ENCODE data around the gene ELFN1.

ELFN1 gene

GRCh38 chr7:1669954-1670893 is at the start of gene ELFN1:
Gene ELFN1 (plus strand): TSS chr7:1670277. CDS start chr7:1744597, 74,320 bp downstream.
- DNase-seq (ENCODE audit: low read depth in 2 of 3, low spot score in 1 of 3), result no peak

GRCh38 chr7:1620835-1621234 is 49.2 kb upstream of the ELFN1 start:
- no peak for DNase-seq (ENCODE audit: low read depth in 2 of 3, low spot score in 1 of 3)

- DNase-seq (ENCODE audit: low read depth in 2 of 3, low spot score in 1 of 3), result no peak
These were observed 48.4 kb upstream of the ELFN1 start for GRCh38 chr7:1621718-1622117.

- no peak for DNase-seq (ENCODE audit: low read depth in 2 of 3, low spot score in 1 of 3)
These were observed 47.6 kb upstream of the ELFN1 start for GRCh38 chr7:1622441-1622840.

GRCh38 chr7:1623810-1624209 is 46.3 kb upstream of the ELFN1 start:
- DNase-seq (ENCODE audit: low read depth in 2 of 3, low spot score in 1 of 3), result no peak

- no peak for DNase-seq (ENCODE audit: low read depth in 2 of 3, low spot score in 1 of 3)
These were observed 44.8 kb upstream of the ELFN1 start for GRCh38 chr7:1624999-1625927.

- no peak for DNase-seq (ENCODE audit: low read depth in 2 of 3, low spot score in 1 of 3)
These were observed 43.3 kb upstream of the ELFN1 start for GRCh38 chr7:1626769-1627168.

- no peak for DNase-seq (ENCODE audit: low read depth in 2 of 3, low spot score in 1 of 3)
These were observed 39.3 kb upstream of the ELFN1 start for GRCh38 chr7:1630700-1631336.

- no peak for DNase-seq (ENCODE audit: low read depth in 2 of 3, low spot score in 1 of 3)
These were observed 38.4 kb upstream of the ELFN1 start for GRCh38 chr7:1631678-1632077.

GRCh38 chr7:1632506-1632905 is 37.6 kb upstream of the ELFN1 start:
- no peak for DNase-seq (ENCODE audit: low read depth in 2 of 3, low spot score in 1 of 3)

GRCh38 chr7:1632916-1633785 is 36.9 kb upstream of the ELFN1 start:
- no peak for DNase-seq (ENCODE audit: low read depth in 2 of 3, low spot score in 1 of 3)

GRCh38 chr7:1635401-1635800 is 34.7 kb upstream of the ELFN1 start:
- DNase-seq (ENCODE audit: low read depth in 2 of 3, low spot score in 1 of 3), result no peak

GRCh38 chr7:1637155-1637554 is 32.9 kb upstream of the ELFN1 start:
- DNase-seq (ENCODE audit: low read depth in 2 of 3, low spot score in 1 of 3), result no peak

- DNase-seq (ENCODE audit: low read depth in 2 of 3, low spot score in 1 of 3), result no peak
These were observed 31.8 kb upstream of the ELFN1 start for GRCh38 chr7:1638215-1638661.

- DNase-seq (ENCODE audit: low read depth in 2 of 3, low spot score in 1 of 3), result no peak
These were observed 31.0 kb upstream of the ELFN1 start for GRCh38 chr7:1639071-1639470.

- DNase-seq (ENCODE audit: low read depth in 2 of 3, low spot score in 1 of 3), result no peak
These were observed 30.4 kb upstream of the ELFN1 start for GRCh38 chr7:1639532-1640175.

GRCh38 chr7:1640376-1641172 is 29.5 kb upstream of the ELFN1 start:
- DNase-seq (ENCODE audit: low read depth in 2 of 3, low spot score in 1 of 3), result no peak

- no peak for DNase-seq (ENCODE audit: low read depth in 2 of 3, low spot score in 1 of 3)
These were observed 28.9 kb upstream of the ELFN1 start for GRCh38 chr7:1641173-1641572.

- DNase-seq (ENCODE audit: low read depth in 2 of 3, low spot score in 1 of 3), result no peak
These were observed 28.3 kb upstream of the ELFN1 start for GRCh38 chr7:1641661-1642260.
